Measurements from ENCODE around the gene MYLK3.

DNA sequence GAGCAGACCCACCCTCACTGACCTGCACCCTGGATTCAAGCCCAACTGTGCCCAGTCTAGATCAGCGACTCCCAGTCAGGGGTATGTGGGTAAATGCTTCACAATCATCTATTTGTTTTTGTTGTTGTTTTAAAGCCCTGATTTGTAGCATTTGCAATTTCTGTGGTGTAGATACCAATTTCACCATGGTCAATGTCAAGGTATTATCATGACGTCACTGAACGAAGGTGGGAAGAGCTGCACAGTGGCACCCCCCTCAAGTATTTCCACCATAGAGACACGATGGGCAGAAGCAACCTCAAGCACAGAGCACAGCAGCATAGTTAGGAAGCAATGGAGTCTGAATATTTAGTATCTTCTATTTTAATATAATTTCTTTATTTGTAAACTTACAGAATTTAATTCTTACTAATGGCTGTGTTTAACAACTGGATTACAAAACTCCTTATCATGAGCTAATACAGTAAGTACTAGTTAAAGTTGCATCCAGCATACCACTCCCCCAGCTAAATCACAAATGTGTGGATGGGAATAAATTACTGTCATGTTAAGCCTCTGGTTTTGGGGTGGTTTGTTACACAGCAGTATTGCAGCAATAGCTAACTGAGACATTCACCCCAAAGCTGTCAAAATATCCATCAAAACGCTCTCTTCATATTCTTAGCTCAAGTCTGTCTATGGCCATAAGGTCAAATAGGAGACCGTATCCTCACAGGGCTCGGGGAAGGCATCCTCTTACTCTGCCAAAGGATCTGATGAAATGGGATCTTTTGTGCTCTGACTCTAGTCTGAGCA is 33.1 kb downstream of the MYLK3 start:
- TF ChIP-seq POLR2A (IDR thresholded peaks at IDR 0.05): no peak
- TF ChIP-seq, protein P1, sequence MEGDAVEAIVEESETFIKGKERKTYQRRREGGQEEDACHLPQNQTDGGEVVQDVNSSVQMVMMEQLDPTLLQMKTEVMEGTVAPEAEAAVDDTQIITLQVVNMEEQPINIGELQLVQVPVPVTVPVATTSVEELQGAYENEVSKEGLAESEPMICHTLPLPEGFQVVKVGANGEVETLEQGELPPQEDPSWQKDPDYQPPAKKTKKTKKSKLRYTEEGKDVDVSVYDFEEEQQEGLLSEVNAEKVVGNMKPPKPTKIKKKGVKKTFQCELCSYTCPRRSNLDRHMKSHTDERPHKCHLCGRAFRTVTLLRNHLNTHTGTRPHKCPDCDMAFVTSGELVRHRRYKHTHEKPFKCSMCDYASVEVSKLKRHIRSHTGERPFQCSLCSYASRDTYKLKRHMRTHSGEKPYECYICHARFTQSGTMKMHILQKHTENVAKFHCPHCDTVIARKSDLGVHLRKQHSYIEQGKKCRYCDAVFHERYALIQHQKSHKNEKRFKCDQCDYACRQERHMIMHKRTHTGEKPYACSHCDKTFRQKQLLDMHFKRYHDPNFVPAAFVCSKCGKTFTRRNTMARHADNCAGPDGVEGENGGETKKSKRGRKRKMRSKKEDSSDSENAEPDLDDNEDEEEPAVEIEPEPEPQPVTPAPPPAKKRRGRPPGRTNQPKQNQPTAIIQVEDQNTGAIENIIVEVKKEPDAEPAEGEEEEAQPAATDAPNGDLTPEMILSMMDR (IDR thresholded peaks at IDR 0.05): no peak

Data from right lobe of liver (tissue), 4 donors.